ENCODE measurements around the gene ARHGEF39. TPM values are rescaled to one million over a fixed set of nuclear protein-coding genes. Genes with fewer than 3 reads are reported as not detected.

Gene ARHGEF39
- total and polyA plus RNA-seq, 7 donors, result 0.60 to 9.0 (median 1.6) TPM

DNA sequence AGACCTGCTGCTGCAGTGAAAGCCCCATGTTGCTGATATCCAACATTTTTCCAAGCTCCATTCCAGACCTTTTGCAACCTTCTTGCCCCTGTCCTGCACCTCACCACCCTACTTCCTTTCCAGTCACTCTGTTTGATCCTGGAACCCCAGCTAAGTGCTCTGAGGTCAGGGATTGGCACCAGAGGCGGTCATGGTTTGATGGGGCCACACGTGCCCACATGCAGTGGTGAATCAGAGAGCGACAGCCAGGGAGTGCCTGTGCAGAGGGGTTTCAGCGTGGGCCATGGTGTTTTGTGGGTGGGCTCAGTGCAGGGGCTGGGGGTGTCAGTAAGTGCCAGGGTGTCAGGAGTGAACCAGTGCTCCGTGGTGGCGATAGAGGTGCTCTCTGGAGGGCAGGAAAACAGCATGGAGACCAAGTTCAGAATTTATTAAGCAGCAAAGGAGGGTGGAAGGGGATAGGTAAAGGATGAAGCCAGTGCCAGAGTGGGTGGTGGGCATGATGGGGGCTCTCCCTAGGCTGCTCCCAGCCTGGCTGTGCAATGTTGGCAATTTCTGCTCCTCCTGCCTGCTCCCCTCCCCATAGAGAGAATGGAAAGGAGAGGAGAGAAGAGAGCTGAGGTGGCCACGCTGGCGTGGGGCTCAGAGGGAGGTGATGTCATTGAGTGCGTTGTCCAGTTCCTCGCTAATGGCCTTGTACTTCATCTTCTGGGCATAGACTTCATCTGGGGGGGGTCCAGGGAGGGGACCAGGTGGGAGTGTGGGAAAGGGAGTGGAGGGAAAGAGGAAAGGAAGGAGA, 17.7 kb upstream of the ARHGEF39 start:
- WGBS, 2 donors, result 89 to 92% methylated on average over 10 of the region's 10 CpGs
- no peaks in the 10 kb centered on the region for H3K27me3 ChIP-seq
- no peaks in the 10 kb centered on the region for H3K9me3 ChIP-seq
- H3K36me3 ChIP-seq, result peaks cover 34 to 58% (median 50%) of the 10 kb centered on the region in 4 donors
- H3K27ac ChIP-seq, result peak overlapping the region; percentile 95 to 100 (median 98)
- peaks cover 0 to 58% (median 46%) of the 10 kb centered on the region in 4 donors for H3K4me1 ChIP-seq
- peak overlapping the region in 2 of 4 donors; percentile 88 to 97 for H3K4me3 ChIP-seq
- intact Hi-C loops (cut with DNase I), result no loop called here
- no peak for DNase-seq
- peak; percentile 26 to 62 (median 53) for TF ChIP-seq POLR2AphosphoS5 (IDR thresholded peaks at IDR 0.05)
- TF ChIP-seq CTCF (IDR thresholded peaks at IDR 0.05), result no peak

DNA sequence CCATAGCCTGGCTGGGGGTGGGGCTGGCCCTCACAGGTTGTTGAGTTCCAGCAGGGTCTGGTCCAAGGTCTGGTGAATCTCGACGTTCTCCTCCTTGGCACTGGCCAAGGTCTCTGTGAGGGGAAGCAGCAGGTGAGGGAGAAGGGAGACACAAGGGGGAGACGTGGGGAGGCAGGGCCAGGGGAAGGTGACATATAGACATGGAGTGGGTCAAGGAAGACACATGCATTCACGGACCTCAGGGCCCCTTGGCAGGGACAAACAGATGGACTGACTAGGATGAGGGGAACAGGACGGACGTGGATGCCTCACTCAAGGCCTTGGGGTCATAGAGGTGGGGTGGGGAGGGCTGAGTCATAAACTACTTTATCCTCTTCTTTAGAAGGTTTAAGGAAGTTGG, 17.1 kb upstream of the ARHGEF39 start:
- WGBS, 2 donors, result 83 to 87% methylated on average over 6 of the region's 6 CpGs
- no peak for TF ChIP-seq CTCF (IDR thresholded peaks at IDR 0.05)
- peak; percentile 9 to 53 (median 46) for TF ChIP-seq POLR2AphosphoS5 (IDR thresholded peaks at IDR 0.05)
- Histone ChIP-seq H3K27me3 (no peaks in the 10 kb centered on the region), H3K27ac (peak overlapping the region; percentile 95 to 100 (median 98)), H3K9me3 (no peaks in the 10 kb centered on the region), H3K36me3 (peaks cover 34 to 52% (median 47%) of the 10 kb centered on the region in 4 donors), H3K4me3 (no peak overlapping the region), H3K4me1 (peaks cover 0 to 52% (median 46%) of the 10 kb centered on the region in 4 donors)
- DNase-seq, result peak; percentile 76
- intact Hi-C loops (cut with DNase I), result no loop called here

DNA sequence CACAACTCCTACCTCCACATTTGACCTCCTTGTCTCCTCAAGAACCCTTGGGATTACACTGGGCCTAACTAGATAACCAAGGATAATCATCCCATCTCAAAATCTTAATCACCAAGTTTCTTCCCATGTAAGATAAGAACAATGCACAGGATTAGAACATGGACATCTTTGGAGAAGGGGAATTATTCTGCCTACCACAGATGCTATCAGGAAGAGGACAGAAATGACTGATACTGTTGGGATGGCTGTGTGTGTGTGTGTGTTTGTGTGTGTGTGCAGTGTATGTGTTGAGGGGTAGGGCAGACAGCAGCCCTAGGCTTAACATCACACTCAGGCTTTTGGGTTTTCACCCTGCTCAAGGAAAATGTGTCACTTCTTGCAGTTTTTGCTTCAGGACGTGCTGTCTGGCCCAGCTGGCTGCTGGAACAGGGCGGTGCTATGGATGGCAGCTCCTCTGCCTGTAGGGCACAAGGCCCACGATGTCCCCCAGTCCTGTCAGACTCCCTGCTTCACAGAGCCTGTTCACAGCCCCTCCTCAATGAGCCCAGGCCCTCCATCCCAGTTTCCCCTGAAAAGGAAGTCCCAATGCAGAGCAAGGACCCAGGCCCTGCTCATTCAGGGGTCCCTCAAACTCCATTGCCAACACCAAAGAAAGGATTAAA, 16.5 kb upstream of the ARHGEF39 start:
- no peak for DNase-seq
- Histone ChIP-seq H3K27me3 (no peaks in the 10 kb centered on the region), H3K4me3 (no peak overlapping the region), H3K36me3 (peaks cover 34 to 48% (median 42%) of the 10 kb centered on the region in 4 donors), H3K27ac (peak overlapping the region; percentile 95 to 100 (median 98)), H3K9me3 (no peaks in the 10 kb centered on the region), H3K4me1 (peaks cover 0 to 52% (median 45%) of the 10 kb centered on the region in 4 donors)
- peak in 3 of 4 donors; percentile 4 to 72 (median 70) for TF ChIP-seq POLR2AphosphoS5 (IDR thresholded peaks at IDR 0.05)
- TF ChIP-seq POLR2A (IDR thresholded peaks at IDR 0.05), result no peak
- intact Hi-C loops (cut with DNase I), result no loop called here
- WGBS, 2 donors, result 71 to 81% methylated on average over 3 of the region's 3 CpGs

- intact Hi-C loops (cut with DNase I), result no loop called here
- DNase-seq, result no peak
- Histone ChIP-seq H3K4me1 (peaks cover 0 to 53% (median 49%) of the 10 kb centered on the region in 4 donors), H3K27me3 (no peaks in the 10 kb centered on the region), H3K27ac (peak overlapping the region; percentile 95 to 100 (median 98)), H3K36me3 (peaks cover 32 to 39% (median 33%) of the 10 kb centered on the region in 4 donors), H3K4me3 (no peak overlapping the region), H3K9me3 (no peaks in the 10 kb centered on the region)
- TF ChIP-seq EP300 (IDR thresholded peaks at IDR 0.05) (no peak), CTCF (IDR thresholded peaks at IDR 0.05) (no peak), POLR2A (IDR thresholded peaks at IDR 0.05) (no peak), POLR2AphosphoS5 (IDR thresholded peaks at IDR 0.05) (peak in 2 of 4 donors; percentile 86 to 89)
- WGBS, 2 donors, result 73 to 74% methylated on average over 15 of the region's 15 CpGs
These were observed 15.5 kb upstream of the ARHGEF39 start for GRCh38 chr9:35680331-35681105.

Data from sigmoid colon (tissue), 7 donors.